Activated CD8-positive, alpha-beta memory T cell treated with anti-CD3 and anti-CD28 coated beads, Interleukin-2, amount 50 U/mL, for 1 hour (primary cell): Measurements from ENCODE around the gene MYO7A.

ENCODE experiments used
- DNase-seq: peaks from one replicate; pipeline ENCODE4 v3.0.0-alpha.2; 2020; ENCODE audit errors: extremely low read depth

MYO7A gene

GRCh38 chr11:77213589-77214428, 85.8 kb downstream of the MYO7A start:
- DNase-seq, result no peak

DNA sequence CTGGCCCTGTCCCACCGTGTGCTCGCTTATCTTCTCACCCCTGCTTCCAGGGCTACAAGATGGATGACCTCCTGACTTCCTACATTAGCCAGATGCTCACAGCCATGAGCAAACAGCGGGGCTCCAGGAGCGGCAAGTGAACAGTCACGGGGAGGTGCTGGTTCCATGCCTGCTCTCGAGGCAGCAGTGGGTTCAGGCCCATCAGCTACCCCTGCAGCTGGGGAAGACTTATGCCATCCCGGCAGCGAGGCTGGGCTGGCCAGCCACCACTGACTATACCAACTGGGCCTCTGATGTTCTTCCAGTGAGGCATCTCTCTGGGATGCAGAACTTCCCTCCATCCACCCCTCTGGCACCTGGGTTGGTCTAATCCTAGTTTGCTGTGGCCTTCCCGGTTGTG, 86.5 kb downstream of the MYO7A start:
- DNase-seq, result no peak

DNA sequence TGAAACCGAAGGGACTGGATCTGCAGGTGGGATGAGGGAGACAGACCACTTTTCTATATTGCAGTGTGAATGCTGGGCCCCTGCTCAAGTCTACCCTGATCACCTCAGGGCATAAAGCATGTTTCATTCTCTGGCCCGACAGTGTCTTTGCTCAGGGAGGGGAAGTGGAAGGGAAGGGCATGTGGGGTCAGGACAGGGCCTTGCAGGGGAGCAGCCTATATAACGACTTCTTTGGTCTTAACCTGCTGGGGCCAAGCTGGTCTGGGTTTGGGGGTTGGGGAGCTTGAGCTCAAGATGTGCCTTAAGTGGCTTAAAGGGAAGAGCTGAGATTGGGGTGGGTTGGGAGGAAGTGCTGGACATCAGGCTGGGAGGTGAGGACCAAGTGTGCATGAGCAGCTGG, 87.1 kb downstream of the MYO7A start:
- no peak for DNase-seq

DNA sequence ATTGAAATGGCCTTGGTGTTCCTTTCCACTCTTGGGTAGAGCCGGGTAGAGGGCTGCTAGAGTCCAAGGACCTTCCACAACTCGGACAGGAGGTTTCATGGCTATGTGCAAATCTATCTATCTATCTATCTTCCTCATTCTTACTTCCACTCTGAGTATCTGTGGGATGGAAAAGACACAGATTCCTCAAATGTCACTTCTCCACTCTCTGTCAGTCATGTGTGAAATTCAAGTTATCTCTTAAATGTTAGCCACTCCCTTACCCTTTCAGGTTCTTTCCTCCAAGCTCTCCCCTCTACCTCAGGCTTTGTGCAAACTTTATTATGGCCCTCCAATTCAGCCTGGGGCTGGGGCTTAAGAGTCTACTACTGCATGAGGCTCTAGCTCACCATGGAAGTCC, 89.1 kb downstream of the MYO7A start:
- no peak for DNase-seq

DNA sequence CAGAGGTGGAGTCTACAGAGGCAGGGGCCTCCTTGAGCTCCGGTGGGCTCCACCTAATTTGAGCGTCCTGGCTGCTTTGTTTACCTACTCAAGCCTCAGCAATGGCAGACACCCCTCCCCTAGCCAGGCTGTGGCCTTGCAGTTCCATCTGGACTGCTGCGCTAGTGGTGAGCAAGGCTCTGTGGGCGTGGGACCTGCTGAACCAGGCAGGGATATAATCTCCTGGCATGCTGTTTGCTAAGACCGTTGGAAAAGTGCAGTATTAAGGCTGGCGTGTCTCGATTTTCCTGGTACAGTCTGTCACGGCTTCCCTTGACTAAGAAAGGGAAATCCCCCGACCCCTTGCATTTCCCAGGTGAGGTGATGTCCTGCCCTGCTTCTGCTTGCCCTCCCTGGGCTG, 95.8 kb downstream of the MYO7A start:
- no peak for DNase-seq

GRCh38 chr11:77230878-77231605, 103.0 kb downstream of the MYO7A start:
- DNase-seq, result no peak

- DNase-seq, result no peak
Measured at GRCh38 chr11:77231800-77232199, 103.8 kb downstream of the MYO7A start.

- no peak for DNase-seq
Measured at GRCh38 chr11:77232242-77232641, 104.2 kb downstream of the MYO7A start.

DNA sequence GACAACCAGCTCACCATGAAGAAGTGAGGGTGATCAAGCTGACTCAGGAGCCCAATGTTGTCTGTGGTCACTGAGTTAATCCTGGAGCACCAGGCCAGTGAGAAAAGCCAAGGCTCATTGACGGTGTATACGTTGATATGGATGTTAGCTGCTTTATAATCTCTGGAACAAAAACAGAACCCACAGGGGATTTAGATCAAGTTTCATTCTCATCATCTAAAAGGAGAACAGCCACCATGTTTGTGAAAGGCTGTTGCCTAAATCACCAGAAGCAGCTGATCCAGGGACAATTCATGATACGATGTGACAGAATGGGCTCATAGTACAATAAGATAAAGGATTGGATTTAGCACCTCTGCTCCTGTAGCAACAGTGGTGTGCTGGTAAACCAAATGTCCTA, 105.0 kb downstream of the MYO7A start:
- no peak for DNase-seq

GRCh38 chr11:77236901-77237300, 108.9 kb downstream of the MYO7A start:
- no peak for DNase-seq

DNA sequence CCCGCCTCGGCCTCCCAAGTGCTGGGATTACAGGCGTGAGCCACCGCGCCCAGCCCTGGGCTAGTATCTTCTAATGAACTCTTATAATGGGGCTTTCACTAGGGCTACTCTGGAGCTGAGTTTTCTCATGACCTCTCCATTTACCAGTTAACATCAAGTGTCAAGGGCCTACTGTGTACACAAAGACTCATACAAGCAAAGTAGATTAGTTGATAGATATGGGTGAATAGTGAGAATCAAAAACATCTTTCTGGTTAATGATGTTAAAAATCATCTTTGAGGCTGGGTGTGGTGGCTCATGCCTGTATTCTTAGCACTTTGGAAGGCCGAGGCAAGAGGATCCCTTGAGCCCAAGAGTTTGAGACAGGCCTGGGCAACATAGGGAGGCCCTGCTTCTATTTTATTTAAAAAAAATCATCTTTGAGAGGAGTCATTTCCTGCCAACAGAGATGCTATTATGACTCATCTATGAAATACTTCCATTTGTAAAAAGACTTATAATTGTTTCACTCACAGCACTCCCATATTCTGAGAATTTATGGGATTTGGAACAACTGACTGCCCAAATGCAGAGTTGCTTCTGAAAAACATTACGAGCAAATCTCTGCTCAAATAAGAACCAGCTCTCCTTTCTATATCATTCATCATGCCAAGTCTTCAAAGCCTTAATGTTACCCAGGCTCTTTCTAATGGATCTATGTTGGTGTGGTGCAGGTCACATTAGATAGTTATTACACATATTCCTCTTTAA, 116.4 kb downstream of the MYO7A start:
- DNase-seq, result no peak

DNA sequence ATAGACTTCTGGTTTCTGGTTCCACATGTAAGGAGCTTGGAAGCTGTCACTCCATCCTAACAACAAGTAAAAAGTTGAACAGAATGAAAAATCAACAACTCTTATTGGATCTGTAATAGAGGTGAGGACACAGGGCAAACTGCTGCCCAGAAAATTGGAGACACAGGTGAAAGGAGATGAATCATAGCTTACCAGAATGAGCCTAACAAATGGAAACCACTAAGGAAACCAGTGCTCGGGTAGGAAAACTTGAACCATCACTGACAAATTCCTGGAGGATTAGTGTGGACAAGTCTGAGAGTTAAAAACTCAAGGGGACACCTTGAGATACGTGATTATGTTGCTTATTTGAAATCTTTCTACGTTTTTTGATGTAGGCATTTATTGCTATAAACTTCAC, 121.4 kb downstream of the MYO7A start:
- DNase-seq, result no peak

GRCh38 chr11:77250881-77251640, 123.0 kb downstream of the MYO7A start:
- no peak for DNase-seq

DNA sequence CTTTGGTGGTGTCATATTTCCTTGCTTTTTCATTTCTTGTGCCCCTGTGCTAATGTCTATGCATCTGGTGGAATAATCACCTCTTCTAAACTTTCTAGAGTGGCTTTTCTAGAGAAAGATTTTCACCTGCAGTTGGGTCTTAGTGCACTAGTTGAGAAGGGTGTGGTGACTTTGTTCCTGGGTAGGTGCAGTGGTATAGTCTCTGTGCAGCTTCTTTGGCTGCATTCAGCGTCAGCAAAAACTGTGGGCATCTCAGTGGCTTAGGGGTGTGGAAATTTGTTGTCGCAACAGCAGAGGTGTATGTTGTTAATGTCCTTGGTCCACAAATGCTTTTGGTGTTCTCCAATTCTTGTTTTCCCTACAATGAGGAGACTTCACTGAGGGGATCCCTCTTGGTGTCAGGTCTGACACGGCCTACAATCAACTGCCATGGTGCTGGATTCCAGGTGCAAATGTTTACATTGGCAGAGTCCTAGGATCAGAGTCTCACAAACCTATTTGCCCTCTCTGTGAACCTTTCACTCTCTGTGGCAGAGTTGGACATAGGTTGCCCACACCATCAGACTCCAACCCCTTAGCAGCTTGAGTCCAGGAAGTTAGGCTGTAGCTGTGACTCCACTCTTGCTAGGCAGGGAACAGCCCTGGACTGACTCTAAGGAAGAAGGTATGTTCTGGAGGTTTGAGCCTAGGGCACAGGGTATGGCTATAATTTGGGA, 124.7 kb downstream of the MYO7A start:
- no peak for DNase-seq

- DNase-seq, result no peak
Measured at GRCh38 chr11:77253690-77254089, 125.6 kb downstream of the MYO7A start.

DNA sequence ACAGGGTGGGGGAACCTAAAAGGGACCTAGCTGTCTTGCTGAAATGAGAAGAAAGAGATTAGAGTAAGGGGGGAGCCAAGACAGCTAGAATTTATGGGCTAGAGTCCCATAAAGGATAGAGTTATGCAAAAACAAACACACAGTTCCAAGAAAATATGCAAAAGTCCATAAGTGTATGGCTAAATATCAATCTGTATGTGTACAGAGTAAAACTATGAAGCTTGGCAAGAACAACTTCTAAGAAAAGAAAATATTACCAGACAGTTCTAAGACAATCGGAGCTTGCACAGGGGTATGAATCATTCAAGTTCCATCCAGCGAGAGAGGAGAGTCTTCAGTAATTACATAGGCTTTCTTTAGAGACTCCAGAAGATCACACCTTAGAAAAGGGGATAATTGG, 131.6 kb downstream of the MYO7A start:
- DNase-seq, result no peak

DNA sequence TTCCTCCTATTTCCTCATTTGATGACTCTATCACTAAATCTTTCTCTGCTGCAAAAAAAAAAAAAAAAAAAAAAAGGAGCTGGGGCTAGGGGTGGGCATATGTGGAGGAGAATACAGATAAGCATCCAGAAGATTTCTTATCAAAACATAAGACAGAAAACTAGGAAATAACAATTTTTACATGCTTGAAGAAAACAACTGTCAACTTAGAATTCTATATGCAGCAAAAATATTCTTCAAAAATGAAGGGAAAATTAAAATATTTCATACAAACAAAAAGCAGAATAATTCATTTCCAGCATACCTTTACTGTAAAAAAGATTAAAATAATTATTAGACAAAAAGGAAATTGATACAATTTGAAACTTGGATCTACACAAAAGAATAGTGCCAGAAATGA, 134.8 kb downstream of the MYO7A start:
- DNase-seq, result no peak
